ENCODE results near the gene PITPNB.

GRCh38 chr22:27885977-27886842, 32.8 kb downstream of the PITPNB start:
- TF ChIP-seq CTCF (IDR thresholded peaks at IDR 0.05; ENCODE audit: low read depth, low read length, poor library complexity, severe bottlenecking) = peak; percentile 81
- TF ChIP-seq EZH2phosphoT487 (IDR thresholded peaks at IDR 0.05; ENCODE audit: borderline replicate concordance, low read length) = no peak
